ENCODE measurements around the gene LARP4B.

Gene LARP4B

GRCh38 chr10:824946-825345, 106.6 kb downstream of the LARP4B start:
- no peak for DNase-seq (ENCODE audit: low read depth in 2 of 2)

DNA sequence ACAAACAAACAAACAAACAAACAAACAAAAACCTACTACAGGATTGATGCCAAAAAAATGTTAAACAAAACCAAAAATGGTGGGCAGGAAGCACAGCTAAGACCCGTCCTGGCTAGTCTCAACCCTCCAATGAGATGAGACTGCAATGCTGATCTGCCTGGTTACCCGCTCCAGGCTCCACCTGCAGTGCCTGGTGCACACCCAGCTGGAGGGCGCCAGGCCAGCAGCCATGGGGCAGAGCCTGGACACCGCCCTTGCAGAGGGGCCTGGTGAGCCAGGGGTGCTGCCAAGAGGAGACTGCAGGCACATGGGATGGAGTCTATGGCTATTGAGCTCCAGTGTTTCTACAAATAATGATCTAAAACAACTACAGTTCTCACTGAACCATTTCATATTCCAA, 107.0 kb downstream of the LARP4B start:
- no peak for DNase-seq (ENCODE audit: low read depth in 2 of 2)

DNA sequence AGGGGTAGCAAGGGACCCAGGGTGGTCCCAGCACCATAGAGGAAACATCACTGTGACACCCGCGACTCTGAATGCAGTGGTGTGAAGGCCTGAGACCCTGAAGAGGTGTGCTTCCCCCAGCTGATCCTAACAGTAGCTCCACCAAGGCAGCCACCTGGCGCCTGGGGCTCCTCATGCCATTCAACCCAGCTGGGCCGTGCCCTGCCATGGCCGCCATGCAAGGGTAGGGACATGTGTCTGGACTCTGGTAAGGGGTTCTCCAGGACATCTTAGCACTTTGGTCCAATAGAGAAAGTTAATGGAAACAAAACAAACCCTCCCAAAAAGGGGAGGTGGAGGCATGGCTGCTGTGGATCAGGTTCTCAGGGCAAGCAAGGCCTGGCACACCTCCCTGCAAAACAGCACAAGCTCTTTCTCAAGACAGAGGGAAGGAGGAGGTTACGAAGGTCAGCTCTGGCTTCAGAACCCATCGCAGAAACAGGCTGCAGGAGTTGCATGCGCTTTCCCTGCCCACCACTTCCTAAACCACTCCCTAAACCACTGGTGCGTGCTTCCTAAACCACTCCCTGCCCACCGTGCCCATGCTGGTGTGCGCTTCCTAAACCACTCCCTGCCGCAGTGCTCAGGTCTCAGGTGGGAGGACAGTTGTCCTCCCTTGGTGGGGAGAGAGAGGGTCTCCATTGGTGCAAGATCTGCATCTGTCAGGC, 108.7 kb downstream of the LARP4B start:
- DNase-seq (ENCODE audit: low read depth in 2 of 2) = no peak

GRCh38 chr10:822197-822596, 109.3 kb downstream of the LARP4B start:
- DNase-seq (ENCODE audit: low read depth in 2 of 2) = no peak

DNA sequence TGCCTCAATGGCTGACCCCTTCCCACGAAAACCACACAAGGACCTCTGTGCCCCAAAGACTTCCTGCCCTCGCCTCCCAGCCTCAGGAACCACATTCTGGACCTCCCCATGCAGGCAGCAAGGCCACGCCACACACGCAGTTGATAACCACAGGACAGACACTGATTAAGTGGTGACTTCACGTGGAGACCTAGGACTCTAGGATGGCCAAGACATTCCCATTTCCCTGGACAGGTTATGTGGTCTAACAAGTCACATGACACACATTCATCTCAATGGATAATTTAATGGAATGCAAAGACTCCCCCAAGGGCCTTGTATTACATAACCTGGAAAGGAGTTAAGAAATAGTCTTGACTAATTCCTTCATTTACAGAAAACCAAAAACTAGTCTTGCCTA, 110.2 kb downstream of the LARP4B start:
- no peak for DNase-seq (ENCODE audit: low read depth in 2 of 2)

GRCh38 chr10:819816-820215, 111.7 kb downstream of the LARP4B start:
- DNase-seq (ENCODE audit: low read depth in 2 of 2) = no peak

- no peak for DNase-seq (ENCODE audit: low read depth in 2 of 2)
Observed at GRCh38 chr10:819326-819725, 112.2 kb downstream of the LARP4B start.

GRCh38 chr10:818526-819220, 112.8 kb downstream of the LARP4B start:
- DNase-seq (ENCODE audit: low read depth in 2 of 2) = no peak

- DNase-seq (ENCODE audit: low read depth in 2 of 2) = no peak
Observed at GRCh38 chr10:818010-818409, 113.5 kb downstream of the LARP4B start.

- DNase-seq (ENCODE audit: low read depth in 2 of 2) = no peak
Observed at GRCh38 chr10:817371-817770, 114.1 kb downstream of the LARP4B start.

- DNase-seq (ENCODE audit: low read depth in 2 of 2) = no peak
Observed at GRCh38 chr10:816958-817357, 114.5 kb downstream of the LARP4B start.

DNA sequence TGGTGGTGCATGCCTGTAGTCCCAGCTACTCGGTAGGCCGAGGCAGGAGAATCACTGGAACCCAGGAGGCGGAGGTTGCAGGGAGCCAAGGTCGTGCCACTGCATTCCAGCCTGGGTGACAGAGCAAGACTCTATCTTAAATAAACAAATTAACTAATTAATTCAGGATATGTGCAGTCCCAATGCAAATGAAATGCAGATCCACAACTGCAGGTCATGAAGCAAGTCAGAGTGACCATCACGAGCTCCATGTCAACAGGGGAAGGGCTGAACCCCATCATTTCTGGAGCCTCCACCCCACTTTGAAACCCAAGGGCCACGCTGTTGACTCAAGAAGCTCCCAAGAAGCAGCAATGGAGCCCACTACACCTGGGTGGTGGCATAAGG, 115.4 kb downstream of the LARP4B start:
- DNase-seq (ENCODE audit: low read depth in 2 of 2) = no peak

GRCh38 chr10:815338-816090, 116.0 kb downstream of the LARP4B start:
- DNase-seq (ENCODE audit: low read depth in 2 of 2) = no peak

DNA sequence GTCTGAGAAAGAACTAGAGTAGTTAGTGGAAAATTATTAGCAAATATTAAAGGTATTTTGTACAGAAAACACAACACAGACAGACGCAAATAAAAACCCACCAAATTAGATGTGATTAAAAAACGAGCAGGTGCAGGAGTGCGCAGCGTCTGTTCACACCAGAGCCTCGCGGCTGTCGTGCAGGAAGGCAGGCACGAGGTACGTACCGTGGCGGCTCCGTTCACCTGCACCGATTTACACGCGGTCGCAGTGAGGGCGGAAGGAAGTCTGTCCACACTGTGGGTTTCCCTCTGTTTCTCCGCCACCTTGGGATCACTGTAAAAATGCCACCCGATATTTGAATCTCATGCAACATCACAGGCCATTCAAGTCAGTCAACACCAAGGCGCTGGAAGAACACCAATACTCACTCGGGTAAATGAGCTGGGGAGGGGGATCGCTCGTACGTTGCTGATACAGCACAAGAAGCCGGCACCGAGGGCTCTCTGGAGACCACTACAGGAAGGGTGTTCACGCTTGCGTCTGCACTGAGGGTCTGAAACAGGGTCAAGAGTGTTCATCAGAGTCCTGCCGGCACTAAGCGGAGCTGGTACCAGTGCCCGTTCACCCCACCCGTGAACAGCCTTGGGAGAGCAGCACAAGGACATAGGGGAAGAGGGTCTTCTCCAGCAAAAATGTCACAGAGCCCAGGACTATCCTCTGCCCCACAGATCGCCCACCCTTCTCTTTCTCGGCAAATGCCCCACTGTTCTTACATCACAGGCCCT, 116.8 kb downstream of the LARP4B start:
- DNase-seq (ENCODE audit: low read depth in 2 of 2) = no peak

GRCh38 chr10:813286-813685, 118.2 kb downstream of the LARP4B start:
- no peak for DNase-seq (ENCODE audit: low read depth in 2 of 2)

- no peak for DNase-seq (ENCODE audit: low read depth in 2 of 2)
Observed at GRCh38 chr10:812787-813186, 118.7 kb downstream of the LARP4B start.

GRCh38 chr10:811379-812175, 119.9 kb downstream of the LARP4B start:
- DNase-seq (ENCODE audit: low read depth in 2 of 2) = no peak

DNA sequence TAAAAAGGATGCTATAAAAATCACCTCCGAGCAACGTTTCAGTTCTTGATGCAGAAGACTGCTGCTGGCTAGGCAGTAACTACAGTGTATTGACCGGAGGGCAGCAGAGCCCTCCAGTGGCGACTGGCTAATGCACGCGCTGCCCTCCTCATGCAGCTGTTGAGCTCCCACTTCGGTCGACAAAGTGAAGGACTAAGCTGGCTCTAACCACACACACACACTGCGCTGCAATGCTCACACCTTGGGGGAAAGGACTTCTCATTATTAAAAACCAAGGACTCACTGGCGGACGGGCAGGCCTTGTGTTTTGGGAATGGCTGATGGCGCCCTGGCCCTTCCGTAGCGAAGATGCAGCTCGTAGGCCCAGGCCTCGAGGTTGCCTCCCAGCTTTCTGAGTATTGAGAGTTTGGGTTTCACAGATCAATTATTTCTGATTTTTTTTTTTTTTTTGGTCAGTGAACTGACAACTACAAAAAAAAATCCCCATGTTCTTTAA, 121.1 kb downstream of the LARP4B start:
- no peak for DNase-seq (ENCODE audit: low read depth in 2 of 2)

DNA sequence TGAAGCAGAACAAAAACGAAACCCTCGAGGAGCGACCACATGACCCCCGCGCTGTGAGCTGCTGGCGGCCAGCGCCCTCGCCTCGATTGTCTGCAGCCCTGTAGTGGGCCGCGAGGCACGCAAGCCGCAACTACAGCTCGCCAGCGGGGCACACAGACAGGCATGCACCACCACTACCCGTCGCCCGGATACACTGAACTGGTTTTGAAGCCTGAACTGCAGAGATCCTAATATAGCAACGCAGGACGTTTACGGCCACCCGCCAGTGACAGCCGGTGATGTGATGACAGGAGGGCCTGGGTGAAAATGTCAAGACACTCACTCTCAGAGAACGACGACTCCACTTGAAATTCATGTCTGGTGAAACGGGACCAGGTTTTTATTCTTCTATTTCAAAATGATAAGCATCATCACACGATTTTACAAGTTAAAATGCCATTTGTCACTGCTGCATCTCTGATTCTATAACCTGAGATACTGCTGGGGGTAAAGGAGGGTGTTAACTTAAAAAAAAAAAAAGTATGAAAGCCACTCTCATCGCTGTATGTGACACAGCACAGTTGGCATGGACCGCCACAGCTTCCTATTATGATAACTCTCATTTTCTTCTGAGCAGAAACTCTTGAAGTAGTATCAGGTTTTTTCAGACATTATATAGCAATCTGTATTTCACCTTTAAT, 121.7 kb downstream of the LARP4B start:
- DNase-seq (ENCODE audit: low read depth in 2 of 2) = no peak

DNA sequence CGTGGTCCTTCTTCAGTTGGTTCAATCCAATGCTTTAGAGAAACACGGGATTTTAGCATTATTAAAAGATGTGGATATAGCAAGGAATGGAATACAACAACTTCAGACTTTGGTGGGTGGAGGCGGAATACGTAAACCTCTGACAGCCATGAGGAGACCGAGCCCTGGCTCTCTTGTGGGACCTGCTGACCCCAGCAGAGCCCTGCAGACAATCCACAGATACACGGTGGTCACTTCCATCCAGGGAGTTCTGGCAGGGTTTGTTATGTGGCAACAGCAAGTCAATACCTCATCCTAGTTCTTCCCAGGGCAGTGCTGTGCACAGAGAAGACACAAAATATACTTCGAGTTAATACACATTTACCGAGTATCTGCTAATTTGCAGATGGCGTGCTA, 123.5 kb downstream of the LARP4B start:
- DNase-seq (ENCODE audit: low read depth in 2 of 2) = no peak
